KMS-11 (cell line): Measurements from ENCODE around the gene SPAG17.

Experiments
- H2AFZ ChIP-seq: fragments of 200-600 bp; sonication (generic); 2 replicates; pipeline ENCODE4 v1.6.1; 2016; ENCODE audit warnings: antibody characterized with exemption, mixed run types, low read depth
- H3K27ac ChIP-seq: fragments of 200-600 bp; sonication (generic); 2 replicates; pipeline ENCODE4 v1.6.1; 2016; ENCODE audit warnings: mild to moderate bottlenecking, mixed run types
- H3K27me3 ChIP-seq: fragments of 200-600 bp; sonication (generic); 2 replicates; pipeline ENCODE4 v1.6.1; 2017; ENCODE audit warnings: mild to moderate bottlenecking, low read depth, mixed run types, moderate library complexity; ENCODE audit not compliant: insufficient read depth
- H3K36me3 ChIP-seq: fragments of 200-600 bp; sonication (generic); 2 replicates; pipeline ENCODE4 v1.6.1; 2017; ENCODE audit warnings: mild to moderate bottlenecking, mixed run types; ENCODE audit not compliant: insufficient read depth
- H3K4me1 ChIP-seq: fragments of 200-600 bp; sonication (generic); 2 replicates; pipeline ENCODE4 v1.6.1; 2016; ENCODE audit warnings: mild to moderate bottlenecking, low read depth, mixed run types; ENCODE audit not compliant: poor library complexity, severe bottlenecking
- H3K4me2 ChIP-seq: fragments of 200-600 bp; sonication (generic); 2 replicates; pipeline ENCODE4 v1.7.0; 2016; ENCODE audit warnings: mild to moderate bottlenecking, mixed run types
- H3K4me3 ChIP-seq: fragments of 200-600 bp; sonication (generic); IDR thresholded peaks from 2 replicates; pipeline ENCODE4 v1.6.1; 2017; ENCODE audit warnings: low read depth, low read length, mixed read lengths; ENCODE audit not compliant: insufficient read depth
- H3K79me2 ChIP-seq: fragments of 200-600 bp; sonication (generic); 2 replicates; pipeline ENCODE4 v1.6.1; 2016; ENCODE audit warnings: low read depth, mixed run types; ENCODE audit not compliant: insufficient read depth
- H3K9ac ChIP-seq: fragments of 200-600 bp; sonication (generic); 2 replicates; pipeline ENCODE4 v1.6.1; 2016; ENCODE audit warnings: mild to moderate bottlenecking, mixed run types
- H4K20me1 ChIP-seq: fragments of 200-600 bp; sonication (generic); 2 replicates; pipeline ENCODE4 v1.6.1; 2016; ENCODE audit warnings: mild to moderate bottlenecking, mixed run types; ENCODE audit not compliant: insufficient read depth
- CTCF ChIP-seq: fragments of 200-600 bp; sonication (generic); conservative IDR thresholded peaks from 2 replicates; pipeline ENCODE4 v1.6.1; 2017; ENCODE audit warnings: low read depth, mild to moderate bottlenecking, antibody characterized with exemption, low read length, moderate library complexity, mixed read lengths

The SPAG17 gene

GRCh38 chr1:118021668-118022067 lies 163.4 kb downstream of the SPAG17 start:
- no peak for TF ChIP-seq CTCF
- H2AFZ ChIP-seq, result no peak overlapping the region
- H3K4me1 ChIP-seq, result no peaks in the 10 kb centered on the region
- no peaks in the 10 kb centered on the region for H3K36me3 ChIP-seq
- no peak overlapping the region for H3K27ac ChIP-seq
- no peaks in the 10 kb centered on the region for H3K79me2 ChIP-seq
- no peak overlapping the region for H3K9ac ChIP-seq
- no peaks in the 10 kb centered on the region for H3K27me3 ChIP-seq
- no peaks in the 10 kb centered on the region for H4K20me1 ChIP-seq
- no peak overlapping the region for H3K4me2 ChIP-seq
- H3K4me3 ChIP-seq, result no peak overlapping the region

GRCh38 chr1:118018060-118018459 lies 167.0 kb downstream of the SPAG17 start:
- Histone ChIP-seq H2AFZ (no peak overlapping the region), H3K79me2 (no peaks in the 10 kb centered on the region), H3K27me3 (no peaks in the 10 kb centered on the region), H3K4me2 (no peak overlapping the region), H4K20me1 (no peaks in the 10 kb centered on the region), H3K4me3 (no peak overlapping the region), H3K36me3 (no peaks in the 10 kb centered on the region), H3K9ac (no peak overlapping the region), H3K4me1 (no peaks in the 10 kb centered on the region), H3K27ac (no peak overlapping the region)
- no peak for TF ChIP-seq CTCF

- Histone ChIP-seq H4K20me1 (no peaks in the 10 kb centered on the region), H3K27ac (no peak overlapping the region), H3K27me3 (no peaks in the 10 kb centered on the region)
These were observed 171.1 kb downstream of the SPAG17 start for GRCh38 chr1:118013938-118014337.

GRCh38 chr1:118013336-118013735 lies 171.7 kb downstream of the SPAG17 start:
- no peak overlapping the region for H3K4me2 ChIP-seq
- H3K27ac ChIP-seq, result no peak overlapping the region
- H3K4me1 ChIP-seq, result no peaks in the 10 kb centered on the region
- no peak for TF ChIP-seq CTCF
- no peaks in the 10 kb centered on the region for H3K27me3 ChIP-seq
- no peaks in the 10 kb centered on the region for H4K20me1 ChIP-seq
- no peaks in the 10 kb centered on the region for H3K36me3 ChIP-seq
- H3K79me2 ChIP-seq, result no peaks in the 10 kb centered on the region
- H3K4me3 ChIP-seq, result no peak overlapping the region
- H2AFZ ChIP-seq, result no peak overlapping the region
- H3K9ac ChIP-seq, result no peak overlapping the region

More at GRCh38 chr1:118013938-118014337, 171.1 kb downstream of the SPAG17 start:
- H3K36me3 ChIP-seq, result no peaks in the 10 kb centered on the region
- no peaks in the 10 kb centered on the region for H3K79me2 ChIP-seq
- no peak overlapping the region for H2AFZ ChIP-seq
- no peak overlapping the region for H3K4me3 ChIP-seq
- no peaks in the 10 kb centered on the region for H3K4me1 ChIP-seq
- TF ChIP-seq CTCF, result no peak
- no peak overlapping the region for H3K9ac ChIP-seq
- H3K4me2 ChIP-seq, result no peak overlapping the region
